GM18508 (cell line): Measurements from ENCODE around the gene ENHO.

Experiments used
- ATAC-seq: cut with Tn5 transposase; IDR thresholded peaks from one replicate; pipeline ENCODE4 v1.9.1; 2021; ENCODE audit warnings: moderate number of reproducible peaks; ENCODE audit not compliant: insufficient read depth, unreplicated experiment

The ENHO gene

GRCh38 chr9:34522971-34523797 is at the start of gene ENHO:
Gene ENHO, minus strand, starts transcription at chr9:34522990. Its CDS starts 1,295 bp downstream, at chr9:34521695.
- peak; percentile 58 for ATAC-seq

GRCh38 chr9:34572092-34572491 is 49.3 kb upstream of the ENHO start:
- ATAC-seq: no peak

GRCh38 chr9:34571481-34571810 is 48.7 kb upstream of the ENHO start:
- ATAC-seq: no peak

- no peak for ATAC-seq
Measured at GRCh38 chr9:34570809-34571480, 48.2 kb upstream of the ENHO start.

- ATAC-seq: no peak
Measured at GRCh38 chr9:34570376-34570775, 47.6 kb upstream of the ENHO start.

- no peak for ATAC-seq
Measured at GRCh38 chr9:34568774-34569173, 46.0 kb upstream of the ENHO start.

- no peak for ATAC-seq
Measured at GRCh38 chr9:34568133-34568532, 45.3 kb upstream of the ENHO start.

- ATAC-seq: no peak
Measured at GRCh38 chr9:34566972-34567371, 44.2 kb upstream of the ENHO start.

GRCh38 chr9:34566322-34566721 is 43.5 kb upstream of the ENHO start:
- no peak for ATAC-seq

GRCh38 chr9:34565856-34566255 is 43.1 kb upstream of the ENHO start:
- ATAC-seq: no peak

- ATAC-seq: no peak
Measured at GRCh38 chr9:34564617-34565016, 41.8 kb upstream of the ENHO start.

GRCh38 chr9:34563262-34563661 is 40.5 kb upstream of the ENHO start:
- ATAC-seq: no peak

- ATAC-seq: no peak
Measured at GRCh38 chr9:34562135-34562745, 39.5 kb upstream of the ENHO start.

- ATAC-seq: no peak
Measured at GRCh38 chr9:34560599-34561214, 37.9 kb upstream of the ENHO start.

GRCh38 chr9:34559624-34560455 is 37.0 kb upstream of the ENHO start:
- no peak for ATAC-seq

- no peak for ATAC-seq
Measured at GRCh38 chr9:34558919-34559623, 36.3 kb upstream of the ENHO start.

- ATAC-seq: no peak
Measured at GRCh38 chr9:34558364-34558763, 35.6 kb upstream of the ENHO start.

- ATAC-seq: no peak
Measured at GRCh38 chr9:34557426-34558321, 34.9 kb upstream of the ENHO start.

- no peak for ATAC-seq
Measured at GRCh38 chr9:34556949-34557348, 34.2 kb upstream of the ENHO start.
